Measurements from ENCODE around the gene USPL1. TPM values are rescaled to one million over a fixed set of nuclear protein-coding genes. Genes with fewer than 3 reads are reported as not detected.

The USPL1 gene
- total RNA-seq, 1 donor: 11.6 TPM

GRCh38 chr13:30572859-30573275 lies 44.9 kb upstream of the USPL1 start:
- peak overlapping the region; percentile 82 for H3K27ac ChIP-seq (ENCODE audit: low read depth, low read length)
- no peak for DNase-seq (ENCODE audit: insufficient read length, low spot score, missing footprints)

GRCh38 chr13:30576528-30576927 lies 41.2 kb upstream of the USPL1 start:
- Histone ChIP-seq H3K9me3 (ENCODE audit: low read depth, low read length) (no peaks in the 10 kb centered on the region), H3K36me3 (ENCODE audit: insufficient read depth, low read length) (no peaks in the 10 kb centered on the region), H2AFZ (ENCODE audit: low read length) (no peak overlapping the region), H3K27ac (ENCODE audit: low read depth, low read length) (peak overlapping the region; percentile 48), H3K4me3 (ENCODE audit: insufficient read depth, low read length) (no peak overlapping the region), H3K27me3 (ENCODE audit: insufficient read depth, low read length) (no peaks in the 10 kb centered on the region), H3K4me2 (ENCODE audit: insufficient read depth, low read length) (no peak overlapping the region), H4K20me1 (ENCODE audit: insufficient read depth, low read length) (no peaks in the 10 kb centered on the region), H3K79me2 (ENCODE audit: insufficient read depth, low read length) (no peaks in the 10 kb centered on the region), H3K4me1 (ENCODE audit: insufficient read depth, low read length) (peaks cover 27% of the 10 kb centered on the region)
- TF ChIP-seq CTCF (IDR thresholded peaks at IDR 0.05; ENCODE audit: extremely low read depth, low read depth, low read length): no peak
- DNase-seq (ENCODE audit: insufficient read length, low spot score, missing footprints): no peak

More at GRCh38 chr13:30572859-30573275, 44.9 kb upstream of the USPL1 start:
- Histone ChIP-seq H3K4me2 (ENCODE audit: insufficient read depth, low read length) (peak overlapping the region; percentile 91), H3K79me2 (ENCODE audit: insufficient read depth, low read length) (no peaks in the 10 kb centered on the region), H3K27me3 (ENCODE audit: insufficient read depth, low read length) (no peaks in the 10 kb centered on the region), H3K9me3 (ENCODE audit: low read depth, low read length) (no peaks in the 10 kb centered on the region), H2AFZ (ENCODE audit: low read length) (peak overlapping the region; percentile 81), H3K4me1 (ENCODE audit: insufficient read depth, low read length) (peaks cover 45% of the 10 kb centered on the region), H4K20me1 (ENCODE audit: insufficient read depth, low read length) (no peaks in the 10 kb centered on the region), H3K36me3 (ENCODE audit: insufficient read depth, low read length) (no peaks in the 10 kb centered on the region), H3K4me3 (ENCODE audit: insufficient read depth, low read length) (peak overlapping the region; percentile 64)
- TF ChIP-seq CTCF (IDR thresholded peaks at IDR 0.05; ENCODE audit: extremely low read depth, low read depth, low read length): peak; percentile 40

GRCh38 chr13:30577401-30577852 lies 40.3 kb upstream of the USPL1 start:
- peak overlapping the region; percentile 30 for H3K4me2 ChIP-seq (ENCODE audit: insufficient read depth, low read length)
- no peaks in the 10 kb centered on the region for H4K20me1 ChIP-seq (ENCODE audit: insufficient read depth, low read length)

More at GRCh38 chr13:30577401-30577852, 40.3 kb upstream of the USPL1 start:
- Histone ChIP-seq H3K4me3 (ENCODE audit: insufficient read depth, low read length) (no peak overlapping the region), H3K27me3 (ENCODE audit: insufficient read depth, low read length) (no peaks in the 10 kb centered on the region), H3K79me2 (ENCODE audit: insufficient read depth, low read length) (no peaks in the 10 kb centered on the region), H2AFZ (ENCODE audit: low read length) (no peak overlapping the region), H3K27ac (ENCODE audit: low read depth, low read length) (peak overlapping the region; percentile 48), H3K9me3 (ENCODE audit: low read depth, low read length) (no peaks in the 10 kb centered on the region), H3K4me1 (ENCODE audit: insufficient read depth, low read length) (peaks cover 20% of the 10 kb centered on the region), H3K36me3 (ENCODE audit: insufficient read depth, low read length) (no peaks in the 10 kb centered on the region)
- DNase-seq (ENCODE audit: insufficient read length, low spot score, missing footprints): peak; percentile 64
- TF ChIP-seq CTCF (IDR thresholded peaks at IDR 0.05; ENCODE audit: extremely low read depth, low read depth, low read length): no peak

Measured in osteoblast (primary cell).